Type B pancreatic cell (in vitro differentiated cells): ENCODE measurements around the gene PDPN. TPM values are rescaled to one million over a fixed set of nuclear protein-coding genes. Genes with fewer than 3 reads are reported as not detected.

Experiments
- DNase-seq: peaks from one replicate; pipeline ENCODE4 v3.0.0; 2021; ENCODE audit warnings: mixed read lengths; ENCODE audit not compliant: unreplicated experiment; ENCODE audit errors: extremely low spot score
- H3K27ac Mint-ChIP-seq: 2 replicates; pipeline ENCODE4 v1.8.0; 2021; ENCODE audit warnings: mild to moderate bottlenecking, mixed read lengths
- H3K27me3 Mint-ChIP-seq: 2 replicates; pipeline ENCODE4 v1.8.0; 2021; ENCODE audit warnings: mixed read lengths
- H3K36me3 Mint-ChIP-seq: 2 replicates; pipeline ENCODE4 v1.8.0; 2021; ENCODE audit warnings: mixed read lengths
- H3K4me1 Mint-ChIP-seq: one replicate; pipeline ENCODE4 v1.8.0; 2021; ENCODE audit warnings: mixed read lengths; ENCODE audit not compliant: unreplicated experiment
- H3K4me3 Mint-ChIP-seq: 2 replicates; pipeline ENCODE4 v1.8.0; 2021; ENCODE audit warnings: mild to moderate bottlenecking, mixed read lengths
- H3K9me3 Mint-ChIP-seq: 2 replicates; pipeline ENCODE4 v1.8.0; 2021; ENCODE audit warnings: mixed read lengths
- total RNA-seq: library from RNA; stranded (reverse); gene quantifications from 2 replicates; pipeline ENCODE4 v1.2.1, GENCODE V29; 2021; ENCODE audit warnings: low replicate concordance
- TF ChIP-seq, protein P1 (sequence below): fragments of 200-600 bp; sonication (generic); conservative IDR thresholded peaks from 2 replicates; pipeline ENCODE4 v1.5.0; 2021; ENCODE audit warnings: antibody characterized with exemption, mild to moderate bottlenecking

PDPN gene
- total RNA-seq, 1 donor from 2014 or later, result 24.2 TPM

DNA sequence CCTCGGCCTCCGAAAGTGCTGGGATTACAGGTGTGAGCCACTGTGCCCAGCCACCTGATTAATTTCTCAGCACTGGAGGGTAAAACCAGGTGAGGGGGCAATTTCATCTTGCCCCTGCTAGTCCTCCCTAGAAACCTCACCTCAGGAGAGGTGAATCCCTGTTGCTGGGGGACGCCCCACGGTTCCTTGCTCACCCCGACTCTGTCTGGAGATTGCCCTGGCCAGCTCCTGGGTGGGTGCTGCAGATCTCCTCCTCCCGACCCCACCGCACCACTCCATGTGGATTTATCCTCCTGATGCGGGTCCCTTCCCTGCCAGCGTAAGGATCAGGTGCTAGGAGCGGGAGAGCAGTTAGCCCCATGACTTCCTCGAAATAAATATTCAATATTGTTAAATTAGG lies 34.9 kb downstream of the PDPN start:
- no peak overlapping the region for H3K4me3 Mint-ChIP-seq
- H3K9me3 Mint-ChIP-seq, result no peaks in the 10 kb centered on the region
- H3K27ac Mint-ChIP-seq, result no peak overlapping the region
- no peaks in the 10 kb centered on the region for H3K4me1 Mint-ChIP-seq
- H3K36me3 Mint-ChIP-seq, result no peaks in the 10 kb centered on the region
- TF ChIP-seq, protein P1, sequence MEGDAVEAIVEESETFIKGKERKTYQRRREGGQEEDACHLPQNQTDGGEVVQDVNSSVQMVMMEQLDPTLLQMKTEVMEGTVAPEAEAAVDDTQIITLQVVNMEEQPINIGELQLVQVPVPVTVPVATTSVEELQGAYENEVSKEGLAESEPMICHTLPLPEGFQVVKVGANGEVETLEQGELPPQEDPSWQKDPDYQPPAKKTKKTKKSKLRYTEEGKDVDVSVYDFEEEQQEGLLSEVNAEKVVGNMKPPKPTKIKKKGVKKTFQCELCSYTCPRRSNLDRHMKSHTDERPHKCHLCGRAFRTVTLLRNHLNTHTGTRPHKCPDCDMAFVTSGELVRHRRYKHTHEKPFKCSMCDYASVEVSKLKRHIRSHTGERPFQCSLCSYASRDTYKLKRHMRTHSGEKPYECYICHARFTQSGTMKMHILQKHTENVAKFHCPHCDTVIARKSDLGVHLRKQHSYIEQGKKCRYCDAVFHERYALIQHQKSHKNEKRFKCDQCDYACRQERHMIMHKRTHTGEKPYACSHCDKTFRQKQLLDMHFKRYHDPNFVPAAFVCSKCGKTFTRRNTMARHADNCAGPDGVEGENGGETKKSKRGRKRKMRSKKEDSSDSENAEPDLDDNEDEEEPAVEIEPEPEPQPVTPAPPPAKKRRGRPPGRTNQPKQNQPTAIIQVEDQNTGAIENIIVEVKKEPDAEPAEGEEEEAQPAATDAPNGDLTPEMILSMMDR, result no peak
- no peaks in the 10 kb centered on the region for H3K27me3 Mint-ChIP-seq
- no peak for DNase-seq

DNA sequence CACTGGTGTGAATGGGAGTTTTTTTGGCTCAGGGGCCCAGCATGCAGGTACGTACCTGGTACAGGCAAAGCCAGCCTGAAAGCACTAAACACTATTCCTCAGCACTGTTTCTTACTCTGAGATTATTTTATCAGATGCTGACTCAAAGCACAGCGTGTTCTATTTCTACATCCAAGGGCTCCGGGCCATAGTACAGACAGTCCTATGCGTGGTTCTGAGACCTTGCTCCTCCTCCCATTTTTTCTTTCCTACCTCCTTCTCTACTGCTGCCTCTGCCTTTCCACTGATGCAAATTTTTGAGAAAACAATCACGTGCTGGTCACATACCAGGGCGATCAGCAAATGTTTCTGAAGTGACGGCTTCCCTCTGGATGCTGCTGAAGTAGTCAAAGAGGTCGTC lies 36.3 kb downstream of the PDPN start:
- H3K27me3 Mint-ChIP-seq, result no peaks in the 10 kb centered on the region
- H3K4me3 Mint-ChIP-seq, result no peak overlapping the region
- TF ChIP-seq, protein P1, result no peak
- no peak for DNase-seq
- H3K9me3 Mint-ChIP-seq, result peaks cover 4% of the 10 kb centered on the region
- H3K27ac Mint-ChIP-seq, result no peak overlapping the region
- no peaks in the 10 kb centered on the region for H3K36me3 Mint-ChIP-seq
- H3K4me1 Mint-ChIP-seq, result no peaks in the 10 kb centered on the region

DNA sequence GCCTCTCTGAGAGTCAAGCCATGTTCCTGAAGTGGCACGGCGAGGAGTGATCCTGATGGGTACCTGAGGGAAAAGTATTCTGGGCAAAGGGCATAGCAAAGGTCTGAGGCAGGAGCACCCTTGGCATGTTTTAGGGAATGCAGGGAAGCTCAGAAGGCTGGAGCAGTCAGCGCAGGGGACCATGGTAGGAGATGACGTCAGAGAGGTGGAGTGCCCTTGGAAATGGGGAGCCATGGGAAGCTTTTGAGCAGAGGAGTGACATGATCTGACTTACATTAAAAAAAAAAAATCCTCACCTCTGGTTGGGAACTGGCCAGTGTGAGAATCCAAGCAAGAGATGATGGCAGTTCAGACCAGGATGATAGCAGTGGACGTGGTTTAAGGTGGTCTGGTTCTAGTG lies 37.2 kb downstream of the PDPN start:
- Mint-ChIP-seq H3K9me3 (peaks cover 4% of the 10 kb centered on the region), H3K27me3 (no peaks in the 10 kb centered on the region), H3K4me1 (no peaks in the 10 kb centered on the region), H3K36me3 (no peaks in the 10 kb centered on the region), H3K27ac (no peak overlapping the region), H3K4me3 (no peak overlapping the region)
- DNase-seq, result no peak
- TF ChIP-seq, protein P1, result no peak

DNA sequence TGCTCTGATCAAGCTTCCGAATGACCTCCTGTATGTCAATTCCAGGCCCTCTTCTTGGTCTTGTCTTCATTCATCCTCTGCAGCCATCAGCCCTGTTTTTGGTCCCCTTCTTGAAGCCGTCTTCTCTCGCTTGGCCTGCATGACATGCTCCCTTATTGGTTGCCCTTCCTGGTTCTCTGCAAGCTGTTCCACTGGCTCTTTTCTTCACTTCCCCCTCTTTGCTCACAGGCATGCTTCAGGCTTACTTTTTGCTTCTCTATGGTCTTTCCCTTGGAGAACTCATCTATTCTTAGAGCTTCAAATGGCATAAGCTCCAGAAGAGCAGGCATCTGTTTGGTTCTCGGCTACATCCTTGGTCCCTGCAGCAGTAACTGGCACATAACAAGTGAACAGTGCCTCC lies 38.8 kb downstream of the PDPN start:
- no peak overlapping the region for H3K4me3 Mint-ChIP-seq
- no peak overlapping the region for H3K27ac Mint-ChIP-seq
- H3K27me3 Mint-ChIP-seq, result no peaks in the 10 kb centered on the region
- TF ChIP-seq, protein P1, result no peak
- H3K36me3 Mint-ChIP-seq, result no peaks in the 10 kb centered on the region
- peaks cover 4% of the 10 kb centered on the region for H3K9me3 Mint-ChIP-seq
- DNase-seq, result no peak
- H3K4me1 Mint-ChIP-seq, result no peaks in the 10 kb centered on the region

DNA sequence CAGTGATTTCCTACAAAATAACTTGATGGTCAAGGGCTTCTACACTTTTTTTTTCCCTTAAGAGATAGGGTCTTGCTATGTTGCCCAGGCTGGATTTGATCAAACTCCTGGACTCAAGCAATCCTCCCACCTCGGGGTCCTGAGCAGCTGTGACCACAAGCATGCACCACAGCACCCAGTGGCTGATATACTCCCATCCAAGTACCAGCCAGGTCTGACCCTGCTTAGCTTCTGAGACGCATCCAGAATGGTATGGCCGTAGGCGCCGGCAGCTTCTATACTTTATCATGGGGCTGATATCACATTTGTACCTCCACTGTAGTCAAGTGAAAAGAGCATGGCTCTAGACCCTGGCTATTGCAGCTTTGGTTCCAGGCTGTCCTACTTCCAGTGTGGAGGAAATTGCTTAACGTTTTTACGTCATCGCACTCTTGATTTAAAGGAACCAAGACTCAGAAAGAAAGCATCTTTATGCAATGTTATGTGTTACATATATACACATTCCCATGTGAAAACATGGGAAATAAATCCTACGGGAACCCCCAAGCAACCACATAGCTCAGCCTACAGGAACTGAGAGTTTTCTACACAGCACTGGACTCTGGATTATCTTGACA lies 39.5 kb downstream of the PDPN start:
- Mint-ChIP-seq H3K4me1 (no peaks in the 10 kb centered on the region), H3K27ac (no peak overlapping the region), H3K36me3 (no peaks in the 10 kb centered on the region), H3K27me3 (no peaks in the 10 kb centered on the region), H3K9me3 (peaks cover 4% of the 10 kb centered on the region), H3K4me3 (no peak overlapping the region)
- TF ChIP-seq, protein P1, result no peak
- DNase-seq, result no peak

DNA sequence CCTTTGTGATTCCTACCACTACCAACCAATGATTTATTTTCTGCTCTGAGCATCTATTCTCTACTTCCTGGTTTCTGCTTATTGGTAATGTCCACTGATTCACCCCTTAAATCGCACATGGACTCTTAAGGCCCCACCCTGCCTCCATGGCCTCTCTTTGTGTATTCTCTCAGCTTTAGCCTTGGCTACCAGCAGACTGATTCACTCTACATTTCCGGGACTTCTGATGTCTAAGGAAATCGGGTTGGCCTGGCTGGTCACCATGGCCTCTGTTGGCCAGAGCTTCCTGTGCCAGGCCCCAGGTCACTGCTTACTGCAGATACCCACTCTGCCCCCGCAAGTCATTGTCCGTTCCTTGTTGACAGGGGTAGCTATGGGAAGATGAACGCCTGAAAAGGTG lies 40.9 kb downstream of the PDPN start:
- Mint-ChIP-seq H3K36me3 (no peaks in the 10 kb centered on the region), H3K4me1 (no peaks in the 10 kb centered on the region), H3K27me3 (no peaks in the 10 kb centered on the region), H3K27ac (no peak overlapping the region), H3K4me3 (no peak overlapping the region), H3K9me3 (peaks cover 4% of the 10 kb centered on the region)
- TF ChIP-seq, protein P1, result no peak
- no peak for DNase-seq
